Measurements from ENCODE around the gene MYO9A. TPM values are rescaled to one million over a fixed set of nuclear protein-coding genes. Genes with fewer than 3 reads are reported as not detected.
A peak's percentile ranks its signal among the peaks of the same experiment; 100 is the strongest.

Gene MYO9A
- total RNA-seq, 1 experiment from 2014 or later, result 23.0 TPM

DNA sequence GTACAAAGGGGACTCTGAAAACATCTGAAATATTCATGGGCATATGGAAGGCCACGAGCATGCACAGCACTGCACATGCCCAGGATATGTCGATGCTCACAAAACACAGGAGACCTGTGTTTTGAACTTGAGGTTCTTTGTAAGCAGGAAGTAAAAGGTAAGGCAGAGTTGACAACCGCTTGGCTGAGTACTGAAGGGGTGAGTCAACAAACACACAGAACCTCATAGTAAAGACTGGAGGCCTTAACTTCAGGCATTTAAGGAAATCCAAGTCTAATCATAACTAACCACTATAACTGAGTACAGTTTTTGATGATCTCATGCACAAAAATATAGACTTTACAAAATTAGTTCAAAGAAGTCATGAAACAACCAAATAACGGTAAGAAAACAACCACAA lies 80.6 kb downstream of the MYO9A start:
- ChIA-PET POLR2A (no interaction called here), CTCF (no interaction called here), RAD21 (ENCODE audit: low non-redundant PET in 1 of 2, low total read pairs in 2 of 2, uncharacterized antibody in 2 of 2, unreplicated experiment in 2 of 2) (no interaction called here)
- H3K27ac ChIP-seq (ENCODE audit: low read depth, low read length), result no peak overlapping the region
- no peaks in the 10 kb centered on the region for H3K36me3 ChIP-seq (ENCODE audit: control insufficient read depth in 1 of 2, insufficient read depth in 2 of 2, low read length in 2 of 2)
- no peaks in the 10 kb centered on the region for H4K20me1 ChIP-seq (ENCODE audit: insufficient read depth)
- 0 out of 2 replicates have a peak, but pooled peaks cover 4% of the 10 kb centered on the region for H3K79me2 ChIP-seq (ENCODE audit: insufficient read depth, low read length)
- no peaks in the 10 kb centered on the region for H3K9me3 ChIP-seq (ENCODE audit: control insufficient read depth in 1 of 2, insufficient read depth in 1 of 2, low read depth in 1 of 2, low read length in 2 of 2)
- BruUV-seq (replicated peaks), result no TSS peak
- H3K4me2 ChIP-seq (ENCODE audit: low read length), result peak overlapping the region; percentile 19; the same call in 1 of the 2 replicates
- ATAC-seq (no peak), DNase-seq (ENCODE audit: low read depth, low spot score) (peak; percentile 2)
- H2AFZ ChIP-seq (ENCODE audit: low read depth, low read length, poor library complexity, severe bottlenecking), result no peak overlapping the region
- peaks cover 0 to 11% of the 10 kb centered on the region in 2 experiments; a peak in 2 of 4 replicates for H3K4me1 ChIP-seq (ENCODE audit: control insufficient read depth in 1 of 2, insufficient read depth in 2 of 2, low read length in 2 of 2)
- H3K9me2 ChIP-seq (ENCODE audit: insufficient read depth), result no peaks in the 10 kb centered on the region
- TF ChIP-seq EGR1 (IDR thresholded peaks at IDR 0.05; ENCODE audit: low read depth) (no peak), ELF1 (IDR thresholded peaks at IDR 0.05; ENCODE audit: borderline replicate concordance, low read depth) (no peak), CBX3 (IDR thresholded peaks at IDR 0.05; ENCODE audit: low read depth) (no peak), JUND (IDR thresholded peaks at IDR 0.05) (no peak), YY1 (IDR thresholded peaks at IDR 0.05; ENCODE audit: extremely low read depth, insufficient replicate concordance, low read depth, low read length) (no peak), POLR2AphosphoS5 (IDR thresholded peaks at IDR 0.05; ENCODE audit: low read depth, low read length) (no peak), SP1 (IDR thresholded peaks at IDR 0.05; ENCODE audit: low read depth) (no peak), SRF (IDR thresholded peaks at IDR 0.05; ENCODE audit: low read depth) (no peak), EZH2phosphoT487 (IDR thresholded peaks at IDR 0.05; ENCODE audit: borderline replicate concordance) (no peak), FOSL1 (IDR thresholded peaks at IDR 0.05; ENCODE audit: low read depth) (no peak), POLR2A (IDR thresholded peaks at IDR 0.05; ENCODE audit: borderline replicate concordance, extremely low read depth, insufficient read depth, insufficient read length) (no peak), TCF7L2 (IDR thresholded peaks at IDR 0.05; ENCODE audit: borderline replicate concordance, extremely low read depth, insufficient read depth, insufficient read length) (no peak), SIN3A (IDR thresholded peaks at IDR 0.05; ENCODE audit: low read depth) (no peak), ZNF274 (IDR thresholded peaks at IDR 0.05; ENCODE audit: low read depth, low read length) (no peak), RAD21 (IDR thresholded peaks at IDR 0.05; ENCODE audit: low read depth) (no peak)
- TF ChIP-seq, protein P1, sequence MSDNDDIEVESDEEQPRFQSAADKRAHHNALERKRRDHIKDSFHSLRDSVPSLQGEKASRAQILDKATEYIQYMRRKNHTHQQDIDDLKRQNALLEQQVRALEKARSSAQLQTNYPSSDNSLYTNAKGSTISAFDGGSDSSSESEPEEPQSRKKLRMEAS (IDR thresholded peaks at IDR 0.05), result no peak
- TF ChIP-seq, protein P2, sequence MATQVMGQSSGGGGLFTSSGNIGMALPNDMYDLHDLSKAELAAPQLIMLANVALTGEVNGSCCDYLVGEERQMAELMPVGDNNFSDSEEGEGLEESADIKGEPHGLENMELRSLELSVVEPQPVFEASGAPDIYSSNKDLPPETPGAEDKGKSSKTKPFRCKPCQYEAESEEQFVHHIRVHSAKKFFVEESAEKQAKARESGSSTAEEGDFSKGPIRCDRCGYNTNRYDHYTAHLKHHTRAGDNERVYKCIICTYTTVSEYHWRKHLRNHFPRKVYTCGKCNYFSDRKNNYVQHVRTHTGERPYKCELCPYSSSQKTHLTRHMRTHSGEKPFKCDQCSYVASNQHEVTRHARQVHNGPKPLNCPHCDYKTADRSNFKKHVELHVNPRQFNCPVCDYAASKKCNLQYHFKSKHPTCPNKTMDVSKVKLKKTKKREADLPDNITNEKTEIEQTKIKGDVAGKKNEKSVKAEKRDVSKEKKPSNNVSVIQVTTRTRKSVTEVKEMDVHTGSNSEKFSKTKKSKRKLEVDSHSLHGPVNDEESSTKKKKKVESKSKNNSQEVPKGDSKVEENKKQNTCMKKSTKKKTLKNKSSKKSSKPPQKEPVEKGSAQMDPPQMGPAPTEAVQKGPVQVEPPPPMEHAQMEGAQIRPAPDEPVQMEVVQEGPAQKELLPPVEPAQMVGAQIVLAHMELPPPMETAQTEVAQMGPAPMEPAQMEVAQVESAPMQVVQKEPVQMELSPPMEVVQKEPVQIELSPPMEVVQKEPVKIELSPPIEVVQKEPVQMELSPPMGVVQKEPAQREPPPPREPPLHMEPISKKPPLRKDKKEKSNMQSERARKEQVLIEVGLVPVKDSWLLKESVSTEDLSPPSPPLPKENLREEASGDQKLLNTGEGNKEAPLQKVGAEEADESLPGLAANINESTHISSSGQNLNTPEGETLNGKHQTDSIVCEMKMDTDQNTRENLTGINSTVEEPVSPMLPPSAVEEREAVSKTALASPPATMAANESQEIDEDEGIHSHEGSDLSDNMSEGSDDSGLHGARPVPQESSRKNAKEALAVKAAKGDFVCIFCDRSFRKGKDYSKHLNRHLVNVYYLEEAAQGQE (IDR thresholded peaks at IDR 0.05; ENCODE audit: low read depth), result no peak
- TF ChIP-seq, protein P3, sequence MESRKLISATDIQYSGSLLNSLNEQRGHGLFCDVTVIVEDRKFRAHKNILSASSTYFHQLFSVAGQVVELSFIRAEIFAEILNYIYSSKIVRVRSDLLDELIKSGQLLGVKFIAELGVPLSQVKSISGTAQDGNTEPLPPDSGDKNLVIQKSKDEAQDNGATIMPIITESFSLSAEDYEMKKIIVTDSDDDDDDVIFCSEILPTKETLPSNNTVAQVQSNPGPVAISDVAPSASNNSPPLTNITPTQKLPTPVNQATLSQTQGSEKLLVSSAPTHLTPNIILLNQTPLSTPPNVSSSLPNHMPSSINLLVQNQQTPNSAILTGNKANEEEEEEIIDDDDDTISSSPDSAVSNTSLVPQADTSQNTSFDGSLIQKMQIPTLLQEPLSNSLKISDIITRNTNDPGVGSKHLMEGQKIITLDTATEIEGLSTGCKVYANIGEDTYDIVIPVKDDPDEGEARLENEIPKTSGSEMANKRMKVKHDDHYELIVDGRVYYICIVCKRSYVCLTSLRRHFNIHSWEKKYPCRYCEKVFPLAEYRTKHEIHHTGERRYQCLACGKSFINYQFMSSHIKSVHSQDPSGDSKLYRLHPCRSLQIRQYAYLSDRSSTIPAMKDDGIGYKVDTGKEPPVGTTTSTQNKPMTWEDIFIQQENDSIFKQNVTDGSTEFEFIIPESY (IDR thresholded peaks at IDR 0.05; ENCODE audit: extremely low read depth, insufficient replicate concordance, low read length), result no peak
- TF ChIP-seq, protein P4, sequence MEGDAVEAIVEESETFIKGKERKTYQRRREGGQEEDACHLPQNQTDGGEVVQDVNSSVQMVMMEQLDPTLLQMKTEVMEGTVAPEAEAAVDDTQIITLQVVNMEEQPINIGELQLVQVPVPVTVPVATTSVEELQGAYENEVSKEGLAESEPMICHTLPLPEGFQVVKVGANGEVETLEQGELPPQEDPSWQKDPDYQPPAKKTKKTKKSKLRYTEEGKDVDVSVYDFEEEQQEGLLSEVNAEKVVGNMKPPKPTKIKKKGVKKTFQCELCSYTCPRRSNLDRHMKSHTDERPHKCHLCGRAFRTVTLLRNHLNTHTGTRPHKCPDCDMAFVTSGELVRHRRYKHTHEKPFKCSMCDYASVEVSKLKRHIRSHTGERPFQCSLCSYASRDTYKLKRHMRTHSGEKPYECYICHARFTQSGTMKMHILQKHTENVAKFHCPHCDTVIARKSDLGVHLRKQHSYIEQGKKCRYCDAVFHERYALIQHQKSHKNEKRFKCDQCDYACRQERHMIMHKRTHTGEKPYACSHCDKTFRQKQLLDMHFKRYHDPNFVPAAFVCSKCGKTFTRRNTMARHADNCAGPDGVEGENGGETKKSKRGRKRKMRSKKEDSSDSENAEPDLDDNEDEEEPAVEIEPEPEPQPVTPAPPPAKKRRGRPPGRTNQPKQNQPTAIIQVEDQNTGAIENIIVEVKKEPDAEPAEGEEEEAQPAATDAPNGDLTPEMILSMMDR (IDR thresholded peaks at IDR 0.05 in 2 of 3, conservative IDR thresholded peaks at IDR 0.05 in 1 of 3; ENCODE audit: borderline replicate concordance in 1 of 3, insufficient read depth in 1 of 3, low read depth in 2 of 3, low read length in 2 of 3), result no peak
- no peak overlapping the region for H3K4me3 ChIP-seq (replicated peaks in 1 of 2; ENCODE audit: low read depth in 1 of 2, low read length in 2 of 2)
- intact Hi-C loops (cut with micrococcal nuclease), result no loop called here
- H3K9ac ChIP-seq (ENCODE audit: low read length), result no peak overlapping the region
- H3K27me3 ChIP-seq (ENCODE audit: insufficient read depth, low read length), result no peaks in the 10 kb centered on the region
